HG02763 (cell line): ENCODE measurements around the gene TTI1.

Source experiments
- ATAC-seq: cut with Tn5 transposase; IDR thresholded peaks from one replicate; pipeline ENCODE4 v1.9.1; 2021; ENCODE audit warnings: mild to moderate bottlenecking, moderate library complexity; ENCODE audit not compliant: unreplicated experiment

TTI1 gene

GRCh38 chr20:37989601-37990295, 43.5 kb downstream of the TTI1 start:
- no peak for ATAC-seq

GRCh38 chr20:37988306-37988954, 44.8 kb downstream of the TTI1 start:
- ATAC-seq: no peak

- no peak for ATAC-seq
Measured at GRCh38 chr20:37987602-37988290, 45.5 kb downstream of the TTI1 start.

- no peak for ATAC-seq
Measured at GRCh38 chr20:37986873-37987601, 46.2 kb downstream of the TTI1 start.

- ATAC-seq: no peak
Measured at GRCh38 chr20:37986044-37986858, 47.0 kb downstream of the TTI1 start.

GRCh38 chr20:37984018-37984785, 49.1 kb downstream of the TTI1 start:
- ATAC-seq: no peak

- ATAC-seq: no peak
Measured at GRCh38 chr20:37983286-37983685, 50.0 kb downstream of the TTI1 start.

- ATAC-seq: no peak
Measured at GRCh38 chr20:37981568-37981967, 51.7 kb downstream of the TTI1 start.

- no peak for ATAC-seq
Measured at GRCh38 chr20:37980876-37981275, 52.4 kb downstream of the TTI1 start.

GRCh38 chr20:37980383-37980782, 52.9 kb downstream of the TTI1 start:
- no peak for ATAC-seq

- no peak for ATAC-seq
Measured at GRCh38 chr20:37979021-37979985, 54.0 kb downstream of the TTI1 start.

GRCh38 chr20:37977786-37978185, 55.5 kb downstream of the TTI1 start:
- ATAC-seq: no peak

- ATAC-seq: no peak
Measured at GRCh38 chr20:37977338-37977737, 55.9 kb downstream of the TTI1 start.

GRCh38 chr20:37976887-37977286, 56.4 kb downstream of the TTI1 start:
- ATAC-seq: no peak

- ATAC-seq: no peak
Measured at GRCh38 chr20:37973059-37973910, 60.0 kb downstream of the TTI1 start.

- no peak for ATAC-seq
Measured at GRCh38 chr20:37972256-37973058, 60.8 kb downstream of the TTI1 start.

- ATAC-seq: no peak
Measured at GRCh38 chr20:37971561-37972127, 61.6 kb downstream of the TTI1 start.
